GM23338 (cell line): Measurements from ENCODE around the gene VIL1. TPM values are rescaled to one million over a fixed set of nuclear protein-coding genes. Genes with fewer than 3 reads are reported as not detected.

Experiments used
- ATAC-seq: fragments of 200-7000 bp; cut with Tn5 transposase; 3 replicates; pipeline ENCODE4 v1.9.1; 2020
- DNase-seq: peaks from one replicate; pipeline ENCODE4 v3.0.0-alpha.2; 2015; ENCODE audit warnings: low spot score
- H2AFZ ChIP-seq: fragments of 200-600 bp; sonication (generic); 2 replicates; pipeline ENCODE4 v1.8.0; 2016; ENCODE audit warnings: antibody characterized with exemption, mild to moderate bottlenecking, moderate library complexity
- H3F3A ChIP-seq: fragments of 200-600 bp; sonication (generic); replicated peaks from 2 replicates; pipeline ENCODE4 v1.8.0; 2017; ENCODE audit warnings: antibody characterized with exemption, mixed run types, low read depth
- H3K27ac ChIP-seq: fragments of 200-600 bp; sonication (generic); 2 replicates; pipeline ENCODE4 v1.6.1; 2016; ENCODE audit warnings: low read depth
- H3K27me3 ChIP-seq: fragments of 200-600 bp; sonication (generic); 2 replicates; pipeline ENCODE4 v1.8.0; 2016; ENCODE audit warnings: mild to moderate bottlenecking, mixed run types, moderate library complexity; ENCODE audit not compliant: insufficient read depth
- H3K36me3 ChIP-seq: fragments of 200-600 bp; sonication (generic); 2 replicates; pipeline ENCODE4 v1.8.0; 2016; ENCODE audit warnings: mild to moderate bottlenecking; ENCODE audit not compliant: insufficient read depth
- H3K4me1 ChIP-seq: fragments of 200-600 bp; sonication (generic); 2 replicates; pipeline ENCODE4 v1.8.0; 2016; ENCODE audit warnings: mild to moderate bottlenecking, moderate library complexity; ENCODE audit not compliant: insufficient read depth
- H3K4me2 ChIP-seq: fragments of 200-600 bp; sonication (generic); 2 replicates; pipeline ENCODE4 v1.7.1; 2017; ENCODE audit warnings: mixed run types
- H3K4me3 ChIP-seq: fragments of 200-600 bp; sonication (generic); 2 replicates; pipeline ENCODE4 v1.6.1; 2016; ENCODE audit warnings: mixed run types
- H3K79me2 ChIP-seq: fragments of 200-600 bp; sonication (generic); replicated peaks from 2 replicates; pipeline ENCODE4 v1.8.0; 2017; ENCODE audit warnings: mild to moderate bottlenecking; ENCODE audit not compliant: insufficient read depth
- H3K9me2 ChIP-seq: fragments of 200-600 bp; sonication (generic); 2 replicates; pipeline ENCODE4 v1.8.0; 2017; ENCODE audit not compliant: insufficient read depth
- H4K20me1 ChIP-seq: fragments of 200-600 bp; sonication (generic); replicated peaks from 2 replicates; pipeline ENCODE4 v1.8.0; 2017; ENCODE audit warnings: mild to moderate bottlenecking; ENCODE audit not compliant: insufficient read depth
- H3K27ac Mint-ChIP-seq: 2 replicates; pipeline ENCODE4 v1.8.0; 2020; ENCODE audit warnings: inconsistent platforms, mild to moderate bottlenecking, moderate library complexity, mixed read lengths
- H3K27me3 Mint-ChIP-seq: 3 replicates; pipeline ENCODE4 v1.8.0; 2022; ENCODE audit warnings: low read depth, mild to moderate bottlenecking, moderate library complexity, mixed read lengths, inconsistent platforms; ENCODE audit not compliant: insufficient read depth, poor library complexity
- H3K36me3 Mint-ChIP-seq: 3 replicates; pipeline ENCODE4 v1.8.0; 2021; ENCODE audit warnings: low read depth, mild to moderate bottlenecking, inconsistent platforms, moderate library complexity, mixed read lengths
- H3K4me1 Mint-ChIP-seq: 3 replicates; pipeline ENCODE4 v1.8.0; 2020; ENCODE audit warnings: mild to moderate bottlenecking, inconsistent platforms, mixed read lengths
- H3K4me3 Mint-ChIP-seq: 3 replicates; pipeline ENCODE4 v1.8.0; 2021; ENCODE audit warnings: moderate library complexity, mild to moderate bottlenecking, inconsistent platforms, mixed read lengths
- H3K9me3 Mint-ChIP-seq: 3 replicates; pipeline ENCODE4 v1.8.0; 2020; ENCODE audit warnings: moderate library complexity, mild to moderate bottlenecking, inconsistent platforms, mixed read lengths
- CREB1 ChIP-seq: fragments of 250-450 bp; sonication (Bioruptor Pico); IDR thresholded peaks from 2 replicates; pipeline ENCODE4 v1.5.0; 2020; ENCODE audit warnings: low read depth, mild to moderate bottlenecking, moderate library complexity
- ETS1 ChIP-seq: IDR thresholded peaks from 2 replicates; pipeline ENCODE4 v1.6.1; 2016; ENCODE audit warnings: antibody characterized with exemption
- EZH2phosphoT487 ChIP-seq: fragments of 200-600 bp; sonication (generic); IDR thresholded peaks from one replicate; pipeline ENCODE4 v1.8.1; 2018; ENCODE audit warnings: antibody characterized with exemption; ENCODE audit not compliant: unreplicated experiment
- NANOG ChIP-seq: IDR thresholded peaks from 2 replicates; pipeline ENCODE4 v1.6.1; 2016; ENCODE audit warnings: antibody characterized with exemption, borderline replicate concordance
- POLR2AphosphoS5 ChIP-seq: IDR thresholded peaks from 2 replicates; pipeline ENCODE4 v1.6.1; 2016; ENCODE audit warnings: antibody characterized with exemption, low read depth
- STAT1 ChIP-seq: IDR thresholded peaks from one replicate; pipeline ENCODE4 v1.6.1; 2016; ENCODE audit warnings: antibody characterized with exemption; ENCODE audit not compliant: unreplicated experiment
- ZNF114 ChIP-seq: fragments of 250-450 bp; sonication (Bioruptor Pico); IDR thresholded peaks from 2 replicates; pipeline ENCODE4 v1.5.0; 2020; ENCODE audit warnings: mild to moderate bottlenecking, moderate library complexity
- ZNF331 ChIP-seq: fragments of 250-450 bp; sonication (Bioruptor Pico); IDR thresholded peaks from 2 replicates; pipeline ENCODE4 v1.5.0; 2020; ENCODE audit warnings: low read depth, mild to moderate bottlenecking, moderate library complexity
- polyA plus RNA-seq: library from polyadenylated mRNA; unstranded; fragments of >200 nt; fragmentation: Nextera tagmentation; extraction: Ambion mirVana; gene quantifications from 2 replicates; pipeline ENCODE4 v1.2.1, GENCODE V29; 2016
- total RNA-seq: library from RNA; depleted of rRNA; stranded (reverse); fragments of >200 nt; shearing (Covaris generic); gene quantifications from 2 replicates; pipeline ENCODE4 v1.2.3, GENCODE V29; 2014
- TF ChIP-seq, protein P1 (sequence below), 2 experiments: fragments of 200-600 bp in 1 of 2; sonication (generic) in 1 of 2; conservative IDR thresholded peaks; 2 replicates each; pipeline versions ENCODE4 v1.5.1 to v1.6.1; 2016 to 2017; ENCODE audit warnings: antibody characterized with exemption in 2 of 2, low read depth in 2 of 2, mild to moderate bottlenecking in 2 of 2, moderate library complexity in 1 of 2
- TF ChIP-seq, protein P2 (sequence below): fragments of 250-450 bp; sonication (Bioruptor Pico); IDR thresholded peaks from 2 replicates; pipeline ENCODE4 v1.5.0; 2020; ENCODE audit warnings: mild to moderate bottlenecking, moderate library complexity

VIL1 gene
- total and polyA plus RNA-seq, 2 experiments from 2014 or later: 3.5 to 5.9 TPM

DNA sequence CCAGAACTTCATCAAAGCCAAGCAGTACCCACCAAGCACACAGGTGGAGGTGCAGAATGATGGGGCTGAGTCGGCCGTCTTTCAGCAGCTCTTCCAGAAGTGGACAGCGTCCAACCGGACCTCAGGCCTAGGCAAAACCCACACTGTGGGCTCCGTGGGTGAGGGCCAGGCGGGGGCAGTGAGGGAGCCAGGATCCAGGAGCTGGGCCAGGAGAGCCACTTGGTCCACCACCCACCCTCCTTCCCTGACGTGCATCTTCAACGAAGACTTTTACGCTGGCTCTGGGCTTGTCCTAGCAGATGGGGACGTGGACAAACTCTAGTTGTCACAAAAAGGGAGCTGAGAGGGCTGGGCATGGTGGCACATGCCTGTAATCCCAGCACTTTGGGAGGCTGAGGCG lies 11.8 kb downstream of the VIL1 start:
- Histone ChIP-seq H4K20me1 (no peaks in the 10 kb centered on the region), H3K9me2 (no peaks in the 10 kb centered on the region), H3K4me1 (no peaks in the 10 kb centered on the region), H3F3A (no peaks in the 10 kb centered on the region), H3K27me3 (no peaks in the 10 kb centered on the region), H3K79me2 (no peaks in the 10 kb centered on the region), H3K4me3 (no peak overlapping the region), H3K27ac (no peak overlapping the region), H2AFZ (no peak overlapping the region), H3K4me2 (no peak overlapping the region), H3K36me3 (no peaks in the 10 kb centered on the region)
- H3K36me3 Mint-ChIP-seq: no peaks in the 10 kb centered on the region
- H3K9me3 Mint-ChIP-seq: no peaks in the 10 kb centered on the region
- H3K4me3 Mint-ChIP-seq: no peak overlapping the region
- TF ChIP-seq, protein P1, sequence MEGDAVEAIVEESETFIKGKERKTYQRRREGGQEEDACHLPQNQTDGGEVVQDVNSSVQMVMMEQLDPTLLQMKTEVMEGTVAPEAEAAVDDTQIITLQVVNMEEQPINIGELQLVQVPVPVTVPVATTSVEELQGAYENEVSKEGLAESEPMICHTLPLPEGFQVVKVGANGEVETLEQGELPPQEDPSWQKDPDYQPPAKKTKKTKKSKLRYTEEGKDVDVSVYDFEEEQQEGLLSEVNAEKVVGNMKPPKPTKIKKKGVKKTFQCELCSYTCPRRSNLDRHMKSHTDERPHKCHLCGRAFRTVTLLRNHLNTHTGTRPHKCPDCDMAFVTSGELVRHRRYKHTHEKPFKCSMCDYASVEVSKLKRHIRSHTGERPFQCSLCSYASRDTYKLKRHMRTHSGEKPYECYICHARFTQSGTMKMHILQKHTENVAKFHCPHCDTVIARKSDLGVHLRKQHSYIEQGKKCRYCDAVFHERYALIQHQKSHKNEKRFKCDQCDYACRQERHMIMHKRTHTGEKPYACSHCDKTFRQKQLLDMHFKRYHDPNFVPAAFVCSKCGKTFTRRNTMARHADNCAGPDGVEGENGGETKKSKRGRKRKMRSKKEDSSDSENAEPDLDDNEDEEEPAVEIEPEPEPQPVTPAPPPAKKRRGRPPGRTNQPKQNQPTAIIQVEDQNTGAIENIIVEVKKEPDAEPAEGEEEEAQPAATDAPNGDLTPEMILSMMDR (conservative IDR thresholded peaks at IDR 0.05; ENCODE audit: low read depth in 2 of 2): no peak
- no peak for TF ChIP-seq ZNF331 (CRISPR knock-in tag)
- TF ChIP-seq STAT1: no peak
- TF ChIP-seq ETS1: no peak
- no peak for TF ChIP-seq ZNF114 (CRISPR knock-in tag)
- no peak for TF ChIP-seq NANOG
- no peak for TF ChIP-seq POLR2AphosphoS5
- TF ChIP-seq CREB1 (CRISPR knock-in tag): no peak
- no peak for TF ChIP-seq EZH2phosphoT487
- TF ChIP-seq, protein P2, sequence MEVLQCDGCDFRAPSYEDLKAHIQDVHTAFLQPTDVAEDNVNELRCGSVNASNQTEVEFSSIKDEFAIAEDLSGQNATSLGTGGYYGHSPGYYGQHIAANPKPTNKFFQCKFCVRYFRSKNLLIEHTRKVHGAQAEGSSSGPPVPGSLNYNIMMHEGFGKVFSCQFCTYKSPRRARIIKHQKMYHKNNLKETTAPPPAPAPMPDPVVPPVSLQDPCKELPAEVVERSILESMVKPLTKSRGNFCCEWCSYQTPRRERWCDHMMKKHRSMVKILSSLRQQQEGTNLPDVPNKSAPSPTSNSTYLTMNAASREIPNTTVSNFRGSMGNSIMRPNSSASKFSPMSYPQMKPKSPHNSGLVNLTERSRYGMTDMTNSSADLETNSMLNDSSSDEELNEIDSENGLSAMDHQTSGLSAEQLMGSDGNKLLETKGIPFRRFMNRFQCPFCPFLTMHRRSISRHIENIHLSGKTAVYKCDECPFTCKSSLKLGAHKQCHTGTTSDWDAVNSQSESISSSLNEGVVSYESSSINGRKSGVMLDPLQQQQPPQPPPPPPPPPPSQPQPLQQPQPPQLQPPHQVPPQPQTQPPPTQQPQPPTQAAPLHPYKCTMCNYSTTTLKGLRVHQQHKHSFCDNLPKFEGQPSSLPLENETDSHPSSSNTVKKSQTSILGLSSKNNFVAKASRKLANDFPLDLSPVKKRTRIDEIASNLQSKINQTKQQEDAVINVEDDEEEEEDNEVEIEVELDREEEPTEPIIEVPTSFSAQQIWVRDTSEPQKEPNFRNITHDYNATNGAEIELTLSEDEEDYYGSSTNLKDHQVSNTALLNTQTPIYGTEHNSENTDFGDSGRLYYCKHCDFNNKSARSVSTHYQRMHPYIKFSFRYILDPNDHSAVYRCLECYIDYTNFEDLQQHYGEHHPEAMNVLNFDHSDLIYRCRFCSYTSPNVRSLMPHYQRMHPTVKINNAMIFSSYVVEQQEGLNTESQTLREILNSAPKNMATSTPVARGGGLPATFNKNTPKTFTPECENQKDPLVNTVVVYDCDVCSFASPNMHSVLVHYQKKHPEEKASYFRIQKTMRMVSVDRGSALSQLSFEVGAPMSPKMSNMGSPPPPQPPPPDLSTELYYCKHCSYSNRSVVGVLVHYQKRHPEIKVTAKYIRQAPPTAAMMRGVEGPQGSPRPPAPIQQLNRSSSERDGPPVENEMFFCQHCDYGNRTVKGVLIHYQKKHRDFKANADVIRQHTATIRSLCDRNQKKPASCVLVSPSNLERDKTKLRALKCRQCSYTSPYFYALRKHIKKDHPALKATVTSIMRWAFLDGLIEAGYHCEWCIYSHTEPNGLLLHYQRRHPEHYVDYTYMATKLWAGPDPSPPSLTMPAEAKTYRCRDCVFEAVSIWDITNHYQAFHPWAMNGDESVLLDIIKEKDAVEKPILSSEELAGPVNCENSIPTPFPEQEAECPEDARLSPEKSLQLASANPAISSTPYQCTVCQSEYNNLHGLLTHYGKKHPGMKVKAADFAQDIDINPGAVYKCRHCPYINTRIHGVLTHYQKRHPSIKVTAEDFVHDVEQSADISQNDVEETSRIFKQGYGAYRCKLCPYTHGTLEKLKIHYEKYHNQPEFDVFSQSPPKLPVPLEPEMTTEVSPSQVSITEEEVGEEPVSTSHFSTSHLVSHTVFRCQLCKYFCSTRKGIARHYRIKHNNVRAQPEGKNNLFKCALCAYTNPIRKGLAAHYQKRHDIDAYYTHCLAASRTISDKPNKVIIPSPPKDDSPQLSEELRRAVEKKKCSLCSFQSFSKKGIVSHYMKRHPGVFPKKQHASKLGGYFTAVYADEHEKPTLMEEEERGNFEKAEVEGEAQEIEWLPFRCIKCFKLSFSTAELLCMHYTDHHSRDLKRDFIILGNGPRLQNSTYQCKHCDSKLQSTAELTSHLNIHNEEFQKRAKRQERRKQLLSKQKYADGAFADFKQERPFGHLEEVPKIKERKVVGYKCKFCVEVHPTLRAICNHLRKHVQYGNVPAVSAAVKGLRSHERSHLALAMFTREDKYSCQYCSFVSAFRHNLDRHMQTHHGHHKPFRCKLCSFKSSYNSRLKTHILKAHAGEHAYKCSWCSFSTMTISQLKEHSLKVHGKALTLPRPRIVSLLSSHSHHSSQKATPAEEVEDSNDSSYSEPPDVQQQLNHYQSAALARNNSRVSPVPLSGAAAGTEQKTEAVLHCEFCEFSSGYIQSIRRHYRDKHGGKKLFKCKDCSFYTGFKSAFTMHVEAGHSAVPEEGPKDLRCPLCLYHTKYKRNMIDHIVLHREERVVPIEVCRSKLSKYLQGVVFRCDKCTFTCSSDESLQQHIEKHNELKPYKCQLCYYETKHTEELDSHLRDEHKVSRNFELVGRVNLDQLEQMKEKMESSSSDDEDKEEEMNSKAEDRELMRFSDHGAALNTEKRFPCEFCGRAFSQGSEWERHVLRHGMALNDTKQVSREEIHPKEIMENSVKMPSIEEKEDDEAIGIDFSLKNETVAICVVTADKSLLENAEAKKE (CRISPR knock-in tag): no peak
- ATAC-seq: no peak
- H3K4me1 Mint-ChIP-seq: no peaks in the 10 kb centered on the region
- peaks cover 9% of the 10 kb centered on the region for H3K27me3 Mint-ChIP-seq
- DNase-seq: no peak
- no peak overlapping the region for H3K27ac Mint-ChIP-seq
